CD14-positive monocyte (primary cell): Measurements from ENCODE around the gene ZFPM1. TPM values are rescaled to one million over a fixed set of nuclear protein-coding genes. Genes with fewer than 3 reads are reported as not detected.

ENCODE experiments used
- DNase-seq, 3 donors: peaks; one replicate each; pipeline ENCODE4 v3.0.0-alpha.2; 2011 to 2022
- H2AFZ ChIP-seq: 2 replicates; pipeline ENCODE4 v1.6.0; 2012; ENCODE audit warnings: mild to moderate bottlenecking, low read depth, low read length, inconsistent platforms; ENCODE audit not compliant: insufficient read depth, poor library complexity, severe bottlenecking
- H3K27ac ChIP-seq, 2 donors: 1 replicate in 1 of 2; 2 replicates in 1 of 2; pipeline ENCODE4 v1.5.1; 2012 to 2013; ENCODE audit warnings: low read length in 2 of 2, control low read depth in 1 of 2, inconsistent platforms in 1 of 2, low read depth in 1 of 2, mild to moderate bottlenecking in 1 of 2
- H3K27me3 ChIP-seq, 2 donors: one replicate each; pipeline versions ENCODE4 v1.6.0 to v1.6.1; 2011 to 2013; ENCODE audit warnings: low read length in 2 of 2; ENCODE audit not compliant: control insufficient read depth in 2 of 2, insufficient read depth in 2 of 2
- H3K36me3 ChIP-seq, 2 donors: replicated peaks in 1 of 2; 1 replicate in 1 of 2; 2 replicates in 1 of 2; pipeline versions ENCODE4 v1.5.1 to v1.6.1; 2012 to 2013; ENCODE audit warnings: low read length in 2 of 2, control low read depth in 1 of 2, inconsistent platforms in 1 of 2, mild to moderate bottlenecking in 1 of 2; ENCODE audit not compliant: insufficient read depth in 2 of 2, control insufficient read depth in 1 of 2
- H3K4me1 ChIP-seq, 2 donors: 1 replicate in 1 of 2; 2 replicates in 1 of 2; pipeline versions ENCODE4 v1.5.1 to v1.6.1; 2012 to 2013; ENCODE audit warnings: low read length in 2 of 2, control low read depth in 1 of 2, inconsistent platforms in 1 of 2, mild to moderate bottlenecking in 1 of 2, moderate library complexity in 1 of 2; ENCODE audit not compliant: insufficient read depth in 2 of 2, control insufficient read depth in 1 of 2
- H3K4me2 ChIP-seq: replicated peaks from 2 replicates; pipeline ENCODE3; 2012; ENCODE audit warnings: low read length, moderate library complexity, mild to moderate bottlenecking; ENCODE audit not compliant: poor library complexity, severe bottlenecking; ENCODE audit errors: extremely low read depth
- H3K4me3 ChIP-seq, 3 experiments: fragments of 200-600 bp in 1 of 3; sonication (generic) in 1 of 3; replicated peaks in 1 of 3; 1 replicate in 2 of 3; 2 replicates in 1 of 3; pipeline ENCODE4 v1.5.1; 2011 to 2013; ENCODE audit warnings: low read length in 3 of 3, mild to moderate bottlenecking in 3 of 3, control low read depth in 2 of 3, low read depth in 2 of 3, inconsistent platforms in 1 of 3, moderate library complexity in 1 of 3
- H3K79me2 ChIP-seq: 2 replicates; pipeline ENCODE4 v1.6.0; 2012; ENCODE audit warnings: mild to moderate bottlenecking, control low read depth, inconsistent platforms, low read length, moderate library complexity; ENCODE audit not compliant: insufficient read depth
- H3K9ac ChIP-seq: 2 replicates; pipeline ENCODE4 v1.6.0; 2017; ENCODE audit warnings: low read length, mild to moderate bottlenecking; ENCODE audit not compliant: insufficient read depth, poor library complexity, severe bottlenecking
- H3K9me3 ChIP-seq, 2 donors: replicated peaks in 1 of 2; 1 replicate in 1 of 2; 2 replicates in 1 of 2; pipeline versions ENCODE4 v1.5.1 to v1.6.1; 2012 to 2013; ENCODE audit warnings: low read length in 2 of 2, control low read depth in 1 of 2; ENCODE audit not compliant: control insufficient read depth in 1 of 2, insufficient read depth in 1 of 2
- H4K20me1 ChIP-seq: 2 replicates; pipeline ENCODE4 v1.6.0; 2012; ENCODE audit warnings: mild to moderate bottlenecking, low read length, control low read depth, moderate library complexity; ENCODE audit not compliant: insufficient read depth
- H3K27ac Mint-ChIP-seq, 7 donors: one replicate each; pipeline ENCODE4 v1.8.0; 2020; ENCODE audit warnings: mild to moderate bottlenecking in 7 of 7, mixed read lengths in 7 of 7, moderate library complexity in 6 of 7, inconsistent platforms in 2 of 7
- H3K27me3 Mint-ChIP-seq, 3 donors: one replicate each; pipeline ENCODE4 v1.8.0; 2021 to 2022; ENCODE audit warnings: low read depth in 3 of 3, mild to moderate bottlenecking in 3 of 3, mixed read lengths in 3 of 3, moderate library complexity in 3 of 3, inconsistent platforms in 1 of 3
- H3K36me3 Mint-ChIP-seq, 2 donors: one replicate each; pipeline ENCODE4 v1.8.0; 2020; ENCODE audit warnings: mixed read lengths in 2 of 2, inconsistent platforms in 1 of 2, mild to moderate bottlenecking in 1 of 2
- H3K4me1 Mint-ChIP-seq: one replicate; pipeline ENCODE4 v1.8.0; 2020; ENCODE audit warnings: mild to moderate bottlenecking, mixed read lengths
- H3K4me3 Mint-ChIP-seq, 2 donors: one replicate each; pipeline ENCODE4 v1.8.0; 2020; ENCODE audit warnings: mild to moderate bottlenecking in 2 of 2, mixed read lengths in 2 of 2, moderate library complexity in 1 of 2
- H3K9me3 Mint-ChIP-seq, 7 donors: one replicate each; pipeline ENCODE4 v1.8.0; 2020 to 2022; ENCODE audit warnings: mixed read lengths in 7 of 7, mild to moderate bottlenecking in 6 of 7, moderate library complexity in 6 of 7, inconsistent platforms in 2 of 7
- WGBS: methylation state at CpG from one replicate; pipeline ENCODE4 v1.1.5; 2013; ENCODE audit warnings: missing lambda C conversion rate; ENCODE audit not compliant: insufficient coverage; 5-methylcytosine and 5-hydroxymethylcytosine counted together
- intact Hi-C, 2 donors: fragments of 100-400 bp; cut with micrococcal nuclease; formaldehyde crosslinking; loops; one replicate each; pipeline versions ENCODE4 v1.15.0 to v1.15.1; 2023
- polyA plus RNA-seq, 3 donors: library from polyadenylated mRNA; depleted of rRNA in 1 of 3; unstranded in 2 of 3; stranded (reverse) in 1 of 3; fragments of 300-500 nt in 2 of 3; fragments of >200 nt in 1 of 3; fragmentation: Illumina TruSeq in 2 of 3; gene quantifications; 1 replicate in 2 of 3; 2 replicates in 1 of 3; pipeline ENCODE4 v1.2.3, GENCODE V29; 2012 to 2021
- TF ChIP-seq, protein P1 (sequence below): fragments of 200-600 bp; IDR thresholded peaks from one replicate; pipeline ENCODE4 v1.8.0; 2022; ENCODE audit warnings: antibody characterized with exemption, mild to moderate bottlenecking

Gene ZFPM1
- polyA plus RNA-seq, 3 donors: 0.04 to 0.19 (median 0.12) TPM

DNA sequence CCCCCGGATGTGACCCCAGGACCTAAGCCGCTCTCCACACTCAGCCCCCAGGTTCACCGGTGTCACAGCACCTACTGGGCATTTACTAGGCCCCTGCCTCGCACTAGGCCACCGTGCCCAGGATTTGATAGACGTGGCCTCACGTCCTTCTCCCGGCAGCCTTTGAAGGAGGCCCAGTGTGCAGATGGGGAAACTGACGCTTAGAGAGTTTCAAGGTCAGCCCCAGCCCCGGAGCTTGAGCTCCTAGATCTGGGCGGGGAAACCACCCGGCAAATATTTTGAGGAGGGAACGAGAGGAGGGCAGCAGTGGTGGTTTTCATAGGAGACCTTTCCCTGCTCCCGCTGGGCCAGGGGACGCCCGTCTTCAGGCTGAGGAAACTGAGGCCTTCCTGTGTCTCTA, 10.3 kb downstream of the ZFPM1 start:
- Histone ChIP-seq H3K4me2 (no peak overlapping the region), H3K4me1 (peaks cover 0 to 6% of the 10 kb centered on the region in 2 donors), H3K27ac (no peak overlapping the region), H2AFZ (no peak overlapping the region), H3K27me3 (no peaks in the 10 kb centered on the region), H3K79me2 (no peaks in the 10 kb centered on the region), H3K4me3 (no peak overlapping the region), H3K36me3 (no peaks in the 10 kb centered on the region), H4K20me1 (no peaks in the 10 kb centered on the region), H3K9ac (no peak overlapping the region), H3K9me3 (no peaks in the 10 kb centered on the region)
- Mint-ChIP-seq H3K27me3 (peaks cover 8 to 20% (median 10%) of the 10 kb centered on the region in 3 donors), H3K4me1 (peaks cover 12% of the 10 kb centered on the region), H3K9me3 (no peaks in the 10 kb centered on the region), H3K4me3 (no peak overlapping the region), H3K27ac (no peak overlapping the region), H3K36me3 (no peaks in the 10 kb centered on the region)
- DNase-seq: no peak
- intact Hi-C loops: no loop called here
- 89% methylated on average over 13 of the region's 16 CpGs for WGBS
- TF ChIP-seq, protein P1, sequence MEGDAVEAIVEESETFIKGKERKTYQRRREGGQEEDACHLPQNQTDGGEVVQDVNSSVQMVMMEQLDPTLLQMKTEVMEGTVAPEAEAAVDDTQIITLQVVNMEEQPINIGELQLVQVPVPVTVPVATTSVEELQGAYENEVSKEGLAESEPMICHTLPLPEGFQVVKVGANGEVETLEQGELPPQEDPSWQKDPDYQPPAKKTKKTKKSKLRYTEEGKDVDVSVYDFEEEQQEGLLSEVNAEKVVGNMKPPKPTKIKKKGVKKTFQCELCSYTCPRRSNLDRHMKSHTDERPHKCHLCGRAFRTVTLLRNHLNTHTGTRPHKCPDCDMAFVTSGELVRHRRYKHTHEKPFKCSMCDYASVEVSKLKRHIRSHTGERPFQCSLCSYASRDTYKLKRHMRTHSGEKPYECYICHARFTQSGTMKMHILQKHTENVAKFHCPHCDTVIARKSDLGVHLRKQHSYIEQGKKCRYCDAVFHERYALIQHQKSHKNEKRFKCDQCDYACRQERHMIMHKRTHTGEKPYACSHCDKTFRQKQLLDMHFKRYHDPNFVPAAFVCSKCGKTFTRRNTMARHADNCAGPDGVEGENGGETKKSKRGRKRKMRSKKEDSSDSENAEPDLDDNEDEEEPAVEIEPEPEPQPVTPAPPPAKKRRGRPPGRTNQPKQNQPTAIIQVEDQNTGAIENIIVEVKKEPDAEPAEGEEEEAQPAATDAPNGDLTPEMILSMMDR: no peak

DNA sequence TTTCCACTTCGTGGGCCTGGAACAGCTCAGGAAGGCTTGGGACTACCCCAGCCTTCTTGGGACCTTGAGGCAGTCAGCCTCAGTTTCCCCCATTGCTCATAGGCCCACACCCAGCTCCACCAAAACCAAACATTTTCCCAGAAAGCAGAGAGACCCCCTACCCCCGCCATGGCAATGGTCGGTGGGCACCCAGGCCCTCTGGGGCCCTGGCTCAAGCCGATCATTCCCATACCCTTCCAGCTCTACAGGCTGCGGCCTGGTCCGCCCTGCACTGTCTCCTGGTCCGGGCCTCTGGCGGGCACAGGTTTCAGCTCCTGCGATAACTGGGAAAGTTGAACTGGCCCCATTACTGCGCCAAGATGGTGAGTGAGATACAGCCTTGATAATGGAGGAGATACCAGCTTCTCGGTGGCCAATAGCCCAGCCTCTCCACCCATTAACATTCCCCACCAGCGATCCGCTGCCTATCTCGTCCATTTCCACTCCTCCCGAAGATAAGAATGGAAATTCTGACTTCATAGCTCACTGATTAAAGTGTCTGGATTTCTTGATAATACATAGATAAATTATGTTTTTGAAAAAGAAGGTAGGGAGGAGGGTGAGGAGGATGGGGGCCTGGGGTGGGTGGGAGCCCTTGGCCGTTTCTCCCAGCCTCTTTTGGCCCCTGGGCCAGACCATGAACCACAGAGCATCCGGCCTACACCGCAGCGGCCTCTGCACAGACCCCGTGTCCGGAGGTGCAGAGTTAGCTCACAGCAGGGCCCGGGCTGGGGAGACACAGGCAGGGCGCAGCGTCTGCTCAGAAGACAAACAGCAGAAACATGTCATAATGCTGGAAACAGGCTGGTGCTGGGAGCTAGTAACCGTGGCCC, 11.6 kb downstream of the ZFPM1 start:
- no peak overlapping the region for H3K4me3 Mint-ChIP-seq
- Histone ChIP-seq H2AFZ (no peak overlapping the region), H3K36me3 (no peaks in the 10 kb centered on the region), H3K27me3 (no peaks in the 10 kb centered on the region), H3K79me2 (no peaks in the 10 kb centered on the region), H3K9me3 (no peaks in the 10 kb centered on the region), H3K27ac (no peak overlapping the region), H3K4me2 (no peak overlapping the region), H3K9ac (no peak overlapping the region), H4K20me1 (no peaks in the 10 kb centered on the region), H3K4me3 (no peak overlapping the region), H3K4me1 (peaks cover 0 to 6% of the 10 kb centered on the region in 2 donors)
- peaks cover 12% of the 10 kb centered on the region for H3K4me1 Mint-ChIP-seq
- peak overlapping the region in 1 of 7 donors; percentile 43 for H3K27ac Mint-ChIP-seq
- H3K27me3 Mint-ChIP-seq: peaks cover 6 to 17% (median 13%) of the 10 kb centered on the region in 3 donors
- WGBS: 60% methylated on average over 12 of the region's 25 CpGs
- no peaks in the 10 kb centered on the region for H3K9me3 Mint-ChIP-seq
- TF ChIP-seq, protein P1: no peak
- H3K36me3 Mint-ChIP-seq: no peaks in the 10 kb centered on the region
- DNase-seq: no peak
- intact Hi-C loops: no loop called here
